ENCODE measurements around the gene CIDEC.
"Not testable (repeated sequence)": the region's sequence is repeated elsewhere in the genome, so short reads cannot be mapped to it uniquely, and the experiment has no call there.

Gene CIDEC

GRCh38 chr3:9878700-9879099 is 1.4 kb downstream of the CIDEC start:
- H3K27me3 ChIP-seq = no peaks in the 10 kb centered on the region
- no peak overlapping the region for H3K27ac ChIP-seq
- H3K9me3 ChIP-seq = no peaks in the 10 kb centered on the region
- H3K4me1 ChIP-seq = no peaks in the 10 kb centered on the region
- intact Hi-C loops (cut with DNase I; ENCODE audit: low total_unique reads) = no loop called here
- H3K4me3 ChIP-seq = no peak overlapping the region
- no peak for TF ChIP-seq CTCF (IDR thresholded peaks at IDR 0.05)
- DNase-seq = no peak
- H3K36me3 ChIP-seq = no peaks in the 10 kb centered on the region

- Histone ChIP-seq H3K27me3 (no peaks in the 10 kb centered on the region), H3K36me3 (no peaks in the 10 kb centered on the region), H3K27ac (no peak overlapping the region), H3K4me1 (no peaks in the 10 kb centered on the region), H3K9me3 (no peaks in the 10 kb centered on the region), H3K4me3 (no peak overlapping the region)
- intact Hi-C loops (cut with DNase I; ENCODE audit: low total_unique reads) = no loop called here
- no peak for DNase-seq
- no peak for TF ChIP-seq CTCF (IDR thresholded peaks at IDR 0.05)
Measured at GRCh38 chr3:9876991-9877390, 3.1 kb downstream of the CIDEC start.

- H3K36me3 ChIP-seq; H3K27ac ChIP-seq; DNase-seq; intact Hi-C loops (cut with DNase I; ENCODE audit: low total_unique reads); H3K4me3 ChIP-seq; H3K4me1 ChIP-seq; H3K9me3 ChIP-seq; H3K27me3 ChIP-seq: not testable (repeated sequence)
Measured at GRCh38 chr3:9876255-9876654, 3.8 kb downstream of the CIDEC start.

- no peak for TF ChIP-seq CTCF (IDR thresholded peaks at IDR 0.05)
- no peak for DNase-seq
- H3K36me3 ChIP-seq = no peaks in the 10 kb centered on the region
- H3K4me1 ChIP-seq = no peaks in the 10 kb centered on the region
- H3K9me3 ChIP-seq = no peaks in the 10 kb centered on the region
- intact Hi-C loops (cut with DNase I; ENCODE audit: low total_unique reads) = no loop called here
- H3K4me3 ChIP-seq = no peak overlapping the region
- no peak overlapping the region for H3K27ac ChIP-seq
- no peaks in the 10 kb centered on the region for H3K27me3 ChIP-seq
Measured at GRCh38 chr3:9875448-9875847, 4.6 kb downstream of the CIDEC start.

- DNase-seq; H3K4me1 ChIP-seq; H3K36me3 ChIP-seq; intact Hi-C loops (cut with DNase I; ENCODE audit: low total_unique reads); H3K9me3 ChIP-seq; H3K27ac ChIP-seq; H3K27me3 ChIP-seq; H3K4me3 ChIP-seq: not testable (repeated sequence)
Measured at GRCh38 chr3:9872067-9872466, 8.0 kb downstream of the CIDEC start.

- Histone ChIP-seq H3K4me1 (peaks cover 0 to 12% (median 2%) of the 10 kb centered on the region in 4 donors), H3K36me3 (no peaks in the 10 kb centered on the region), H3K27ac (no peak overlapping the region), H3K9me3 (no peaks in the 10 kb centered on the region), H3K27me3 (no peaks in the 10 kb centered on the region), H3K4me3 (no peak overlapping the region)
- TF ChIP-seq CTCF (IDR thresholded peaks at IDR 0.05) = no peak
- DNase-seq = no peak
- intact Hi-C loops (cut with DNase I; ENCODE audit: low total_unique reads) = no loop called here
Measured at GRCh38 chr3:9870978-9871377, 9.1 kb downstream of the CIDEC start.

GRCh38 chr3:9869955-9870354 is 10.1 kb downstream of the CIDEC start:
- TF ChIP-seq CTCF (IDR thresholded peaks at IDR 0.05) = no peak
- Histone ChIP-seq H3K27me3 (no peaks in the 10 kb centered on the region), H3K9me3 (no peaks in the 10 kb centered on the region), H3K4me1 (peaks cover 0 to 22% (median 10%) of the 10 kb centered on the region in 4 donors), H3K27ac (no peak overlapping the region), H3K36me3 (no peaks in the 10 kb centered on the region), H3K4me3 (no peak overlapping the region)
- intact Hi-C loops (cut with DNase I; ENCODE audit: low total_unique reads) = no loop called here
- no peak for DNase-seq

Measured in tibial artery (tissue), 4 donors.